Right ventricle myocardium inferior (tissue), 1 donor: ENCODE data around the gene TREM1. TPM values are rescaled to one million over a fixed set of nuclear protein-coding genes. Genes with fewer than 3 reads are reported as not detected.

Experiments used
- ATAC-seq: fragments of 200-7000 bp; cut with Tn5 transposase; one replicate; pipeline ENCODE4 v1.9.1; 2020; ENCODE audit warnings: mild to moderate bottlenecking, moderate library complexity
- DNase-seq: peaks from one replicate; pipeline ENCODE4 v3.0.0; 2021; ENCODE audit errors: missing footprints
- intact Hi-C: fragments of 100-400 bp; cut with DNase I; formaldehyde crosslinking; loops from one replicate; pipeline ENCODE4 v1.11.0; 2022
- long read RNA-seq: library from polyadenylated mRNA; unstranded; transcript quantifications from one replicate; pipeline ENCODE4 v2.0.0, GENCODE V29; 2021
- total RNA-seq: library from RNA; stranded (reverse); fragmentation: NEBNext Ultra II Directional; extraction: Animal tissue kit (Norgen Biotek cat#: 25700); gene quantifications from one replicate; pipeline ENCODE4 v1.2.1, GENCODE V29; 2021
- donor health status: DM: no; HTN: yes; CAD: no; lungs with severe emphysema.

Gene TREM1
- 1.2 TPM for total RNA-seq
- long read RNA-seq, result 0 reads

DNA sequence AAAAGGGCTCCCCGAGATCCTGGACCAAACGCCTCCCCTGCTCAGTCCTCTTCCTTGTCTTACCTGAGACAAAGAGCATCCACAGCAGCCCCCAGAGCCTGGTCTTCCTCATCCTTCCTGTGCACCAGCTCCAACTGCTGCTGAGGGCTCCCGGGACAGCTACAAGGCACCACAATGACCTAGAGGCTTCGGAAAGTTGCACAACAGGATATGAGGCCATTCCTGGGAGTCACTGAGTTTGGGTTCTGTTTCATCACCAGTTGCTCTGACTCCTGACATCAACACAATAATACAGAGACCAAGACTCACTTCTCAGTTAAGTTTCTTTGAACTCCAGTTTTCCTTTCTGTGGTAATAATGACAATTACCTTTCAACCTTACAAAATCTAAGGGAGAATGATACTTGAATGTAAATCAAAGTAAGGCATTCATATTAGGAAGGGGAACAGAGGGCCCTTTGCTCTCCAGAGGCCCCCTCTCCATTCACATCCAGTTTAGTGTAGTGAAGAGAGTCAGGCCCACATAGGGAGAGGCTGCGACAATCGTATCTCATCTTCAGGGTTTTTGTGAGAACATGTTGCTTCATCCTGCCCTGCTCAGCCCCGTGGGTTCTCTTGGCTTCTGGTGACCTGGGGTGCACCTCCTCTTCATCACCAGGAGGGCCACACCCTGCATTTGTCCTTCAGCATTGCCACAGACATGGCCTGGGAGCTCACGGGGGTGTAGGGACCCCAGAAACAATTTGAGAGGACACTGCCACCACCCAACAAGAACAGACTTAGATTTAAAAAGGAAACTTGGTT lies at the start of gene TREM1:
TSS of gene TREM1 (minus strand) at position 139 of the 803 bp plus-strand sequence. CDS start at position 112, 27 bp downstream.
- ATAC-seq (peak; percentile 82), DNase-seq (peak; percentile 81)
- intact Hi-C loops, result no loop called here

DNA sequence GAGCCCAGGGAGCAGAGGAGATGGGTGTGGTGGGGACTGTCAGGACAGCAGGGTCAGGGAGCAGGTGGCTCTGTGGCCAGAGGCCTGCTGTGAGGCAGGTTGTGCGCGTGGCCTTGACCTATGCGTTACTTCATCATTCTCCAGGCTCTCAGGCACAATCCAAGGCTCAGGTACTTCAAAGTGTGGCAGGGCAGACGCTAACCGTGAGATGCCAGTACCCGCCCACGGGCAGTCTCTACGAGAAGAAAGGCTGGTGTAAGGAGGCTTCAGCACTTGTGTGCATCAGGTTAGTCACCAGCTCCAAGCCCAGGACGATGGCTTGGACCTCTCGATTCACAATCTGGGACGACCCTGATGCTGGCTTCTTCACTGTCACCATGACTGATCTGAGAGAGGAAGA lies 49.5 kb upstream of the TREM1 start:
- no peak for DNase-seq
- ATAC-seq, result no peak
- intact Hi-C loops, result no loop called here

DNA sequence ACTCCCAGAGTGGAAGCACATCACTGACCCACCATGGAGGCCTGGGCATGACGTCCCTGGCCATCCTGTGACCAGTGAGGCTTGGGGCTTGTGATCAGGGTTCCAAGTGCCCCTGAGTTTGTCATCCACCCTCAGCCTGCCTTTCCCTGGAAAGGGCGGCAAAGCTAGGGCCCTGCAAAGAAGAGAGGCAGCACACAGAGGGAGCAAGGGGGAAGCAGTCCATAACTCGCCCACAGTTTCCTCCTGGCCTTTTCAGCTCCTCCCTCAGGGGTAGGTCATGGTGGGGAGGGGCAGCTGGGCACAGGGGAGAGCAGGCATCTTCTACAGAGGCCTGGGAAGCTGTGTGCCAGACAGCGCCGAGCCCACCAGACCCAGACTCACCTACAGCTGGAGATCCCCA lies 48.8 kb upstream of the TREM1 start, which contains the start of gene NCR2:
TSS of gene NCR2 (plus strand) at position 313 of the 400 bp plus-strand sequence. CDS start 269 bp downstream, outside the sequence.
- ATAC-seq (no peak), DNase-seq (no peak)
- intact Hi-C loops, result no loop called here

DNA sequence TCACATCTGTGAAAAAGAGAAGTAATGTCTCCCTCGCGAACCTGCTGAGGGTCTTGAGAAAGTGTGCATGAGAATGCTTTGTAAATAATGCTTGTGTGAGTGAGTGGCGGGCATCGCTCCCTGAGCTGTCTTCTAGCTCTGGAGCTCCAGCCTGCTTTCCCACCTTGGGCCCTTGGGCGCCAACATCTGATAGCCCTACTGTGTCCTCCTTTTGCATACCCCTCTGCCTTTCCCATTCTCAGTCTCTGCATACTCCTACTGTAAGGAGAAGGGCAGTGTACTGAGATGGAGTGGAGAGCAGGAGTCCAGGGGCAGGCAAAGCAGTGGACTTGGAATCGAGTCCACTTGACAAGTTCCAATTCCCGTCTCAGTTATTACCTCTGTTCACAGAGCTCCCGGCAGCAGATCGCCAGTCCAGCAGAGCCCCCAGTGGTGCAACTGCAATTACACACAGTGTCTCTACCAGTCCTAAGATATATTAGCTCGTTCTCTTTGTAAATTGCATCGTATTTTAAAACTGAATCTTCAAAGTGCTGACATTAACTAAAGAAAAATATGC lies 48.1 kb upstream of the TREM1 start:
- intact Hi-C loops, result no loop called here
- ATAC-seq (no peak), DNase-seq (no peak)

DNA sequence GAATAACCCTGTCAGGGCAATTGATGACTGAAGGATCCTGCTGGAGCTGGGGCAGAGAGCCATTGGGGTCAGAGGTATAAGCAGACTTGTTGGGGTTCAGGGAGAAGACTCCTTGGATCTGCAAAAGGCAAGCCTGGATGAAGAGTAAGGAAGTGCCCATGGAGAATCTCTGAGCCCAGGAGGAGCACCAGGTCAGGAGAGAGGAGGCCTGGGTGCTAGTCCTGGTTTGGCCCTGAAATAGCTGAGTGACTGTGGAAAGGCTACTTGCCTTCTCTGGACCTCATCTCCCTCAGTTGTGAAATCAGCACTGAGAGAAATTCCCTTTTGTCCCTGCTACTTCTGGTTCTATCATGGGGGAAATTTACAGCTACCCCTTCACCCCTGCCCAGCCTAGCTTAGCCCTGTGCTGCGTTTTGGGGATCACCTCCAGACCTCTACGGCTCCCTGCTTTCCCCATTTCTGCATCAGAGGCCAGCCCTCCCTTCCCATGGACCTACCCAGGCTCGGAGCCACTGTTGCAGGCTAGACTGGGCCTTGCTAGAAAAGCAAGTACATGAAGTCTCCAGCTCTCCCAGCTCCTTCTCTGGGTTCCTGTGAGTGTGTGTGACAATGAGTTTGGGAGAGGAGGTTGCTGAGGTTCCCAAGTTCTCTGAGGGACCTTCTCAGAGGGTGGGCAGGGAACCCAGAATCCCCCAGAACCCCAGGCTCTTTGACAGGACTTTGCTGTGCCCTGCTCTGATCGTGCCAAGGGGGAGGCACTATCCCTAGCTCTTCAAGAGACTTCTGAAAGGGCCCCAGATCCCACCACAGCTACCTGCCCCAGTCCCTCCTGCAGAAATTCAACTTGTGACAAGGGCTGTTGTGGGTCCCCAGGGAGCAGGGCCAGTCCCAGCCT lies 46.6 kb upstream of the TREM1 start:
- intact Hi-C loops, result no loop called here
- ATAC-seq (no peak), DNase-seq (no peak)

DNA sequence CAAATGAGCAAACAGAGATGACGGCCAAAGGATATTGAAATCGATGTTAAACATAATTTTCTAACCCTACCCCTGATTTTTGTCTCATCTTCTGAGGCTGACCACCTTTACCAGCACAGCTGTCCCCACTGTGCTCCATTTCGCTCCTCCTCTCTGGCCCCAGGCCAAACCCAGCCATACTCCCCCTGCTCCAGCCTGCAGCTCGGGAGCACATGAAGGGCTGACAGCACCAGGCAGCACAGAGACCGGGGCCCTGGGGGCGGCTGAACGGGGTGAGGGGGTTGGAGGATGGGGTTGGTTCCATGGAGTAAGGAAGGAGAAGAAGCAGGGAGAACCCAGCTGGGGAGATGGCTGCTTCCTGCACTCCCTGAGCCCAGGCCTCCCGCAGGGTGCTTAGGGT lies 45.8 kb upstream of the TREM1 start:
- ATAC-seq (no peak), DNase-seq (no peak)
- intact Hi-C loops, result no loop called here

DNA sequence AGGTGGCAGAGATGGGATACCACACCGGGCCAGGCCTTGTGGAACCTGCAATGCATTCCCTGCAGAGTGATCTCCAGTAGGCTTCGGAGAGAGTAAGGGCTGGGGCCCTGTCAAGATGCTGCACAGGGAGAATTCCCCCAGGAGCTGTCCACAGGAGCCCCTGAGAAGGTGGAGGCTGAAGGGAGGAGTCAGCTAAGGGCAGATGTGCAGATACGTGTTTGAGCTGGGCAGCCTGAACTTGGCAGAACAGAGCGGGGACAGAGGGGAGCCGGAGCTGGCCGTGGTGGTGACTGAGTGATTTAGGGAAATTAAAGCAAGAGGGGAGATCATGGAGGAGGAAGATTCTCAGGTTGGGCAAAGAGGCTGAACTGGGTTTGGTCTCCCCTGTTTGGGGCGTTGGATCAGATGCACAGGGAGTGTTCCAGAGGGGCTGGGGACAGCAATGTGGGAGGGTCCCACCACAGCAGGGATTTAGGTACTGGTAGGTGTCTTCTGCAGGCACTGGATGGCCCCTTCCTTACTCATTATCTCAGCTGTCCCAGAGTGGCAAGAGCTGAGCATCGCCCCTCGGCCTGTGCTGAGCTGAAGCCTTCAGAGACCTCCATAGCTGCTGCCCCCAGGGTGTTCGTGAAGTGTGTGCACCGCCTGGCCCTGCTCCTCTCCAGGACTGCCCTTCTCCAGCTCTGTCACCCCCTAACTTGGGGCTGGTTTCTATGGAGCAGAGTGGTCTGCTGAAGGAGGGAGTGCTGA lies 45.1 kb upstream of the TREM1 start:
- no peak for DNase-seq
- intact Hi-C loops, result no loop called here
- ATAC-seq, result no peak

DNA sequence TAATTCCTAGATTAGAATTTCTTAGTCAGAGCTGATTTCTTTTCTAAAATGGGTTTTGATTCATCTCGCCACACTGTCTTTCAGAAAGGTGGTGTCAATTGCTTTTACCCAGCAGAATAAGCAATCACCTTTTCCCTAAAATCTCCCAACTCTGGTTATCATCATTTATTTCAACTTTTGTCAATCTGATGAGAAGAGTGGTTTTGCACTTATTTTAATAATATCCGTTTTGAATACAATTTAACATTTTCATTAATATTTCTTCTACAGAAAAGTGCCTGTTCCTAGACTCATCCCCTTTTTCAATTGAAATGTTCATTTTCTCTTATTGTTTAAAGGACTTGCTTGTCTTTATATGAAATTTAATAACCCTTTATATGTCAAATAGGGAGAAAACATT lies 40.7 kb upstream of the TREM1 start:
- no peak for ATAC-seq
- no peak for DNase-seq
- intact Hi-C loops, result no loop called here

DNA sequence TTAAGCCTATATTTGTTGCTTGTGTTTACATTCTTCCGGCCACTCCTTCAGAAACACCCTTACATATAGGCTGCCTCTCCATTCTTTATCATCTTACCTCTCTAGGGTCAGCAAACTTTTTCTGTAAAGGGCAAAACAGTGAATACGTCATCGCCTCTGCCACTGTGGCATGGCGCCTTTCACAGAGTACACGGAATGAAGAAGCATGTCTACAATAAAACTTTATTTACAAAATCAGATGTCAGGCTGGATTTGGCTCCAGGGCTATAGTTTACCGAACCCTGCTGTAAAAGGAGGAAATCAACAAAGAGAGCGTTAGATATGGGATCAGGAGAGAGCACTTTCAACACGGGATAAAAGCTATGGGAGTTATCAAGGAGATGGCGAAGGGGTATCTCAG lies 39.6 kb upstream of the TREM1 start:
- intact Hi-C loops, result no loop called here
- ATAC-seq (no peak), DNase-seq (no peak)

DNA sequence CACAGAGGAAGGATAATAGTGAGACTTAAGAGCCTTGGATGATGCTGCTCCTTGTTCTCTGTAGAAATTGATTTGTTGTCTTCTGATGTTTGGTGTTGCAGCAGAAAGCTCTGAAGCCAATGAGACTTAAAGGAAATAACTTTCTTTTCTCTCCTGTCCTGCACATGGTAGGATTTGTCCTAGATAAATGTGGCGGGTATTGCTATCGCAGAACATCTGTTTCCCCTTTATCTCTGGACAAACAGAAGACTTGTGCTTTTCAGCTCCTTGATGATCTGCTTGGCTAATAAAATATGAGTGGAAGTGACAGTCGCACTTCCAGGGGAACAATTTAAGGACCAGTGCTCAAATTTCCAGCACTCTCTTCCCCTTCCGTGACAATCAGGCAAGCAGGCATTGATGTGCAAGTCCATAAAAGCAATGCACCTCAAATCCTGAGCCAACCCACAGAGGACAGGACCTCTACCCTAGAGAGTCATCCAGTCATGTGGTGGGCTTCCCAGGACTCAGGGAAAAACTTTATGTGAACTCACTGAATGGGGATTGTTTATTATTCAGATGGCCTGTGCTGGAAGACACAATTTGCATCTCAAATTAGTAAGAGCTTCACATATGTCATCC lies 39.1 kb upstream of the TREM1 start:
- DNase-seq (no peak), ATAC-seq (no peak)
- intact Hi-C loops, result no loop called here

DNA sequence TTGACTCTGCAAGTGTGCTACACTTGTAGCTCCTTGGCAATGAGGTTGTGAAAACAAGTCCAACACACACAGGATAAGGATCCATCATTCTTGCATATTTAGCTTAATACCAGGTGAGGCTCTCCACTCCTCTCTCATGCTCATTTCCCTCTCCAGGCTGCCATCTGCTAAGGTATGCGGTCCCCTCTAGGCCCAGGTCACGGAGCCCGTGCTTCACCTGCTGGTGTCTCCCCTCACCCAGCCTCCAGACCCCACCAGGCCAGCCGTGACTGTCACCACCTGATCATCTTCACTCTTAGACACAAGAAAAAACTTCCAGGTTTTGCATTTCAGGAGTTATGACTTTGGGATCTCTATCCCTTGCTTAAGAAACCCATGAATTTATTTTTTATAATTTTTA lies 34.7 kb upstream of the TREM1 start:
- intact Hi-C loops, result no loop called here

DNA sequence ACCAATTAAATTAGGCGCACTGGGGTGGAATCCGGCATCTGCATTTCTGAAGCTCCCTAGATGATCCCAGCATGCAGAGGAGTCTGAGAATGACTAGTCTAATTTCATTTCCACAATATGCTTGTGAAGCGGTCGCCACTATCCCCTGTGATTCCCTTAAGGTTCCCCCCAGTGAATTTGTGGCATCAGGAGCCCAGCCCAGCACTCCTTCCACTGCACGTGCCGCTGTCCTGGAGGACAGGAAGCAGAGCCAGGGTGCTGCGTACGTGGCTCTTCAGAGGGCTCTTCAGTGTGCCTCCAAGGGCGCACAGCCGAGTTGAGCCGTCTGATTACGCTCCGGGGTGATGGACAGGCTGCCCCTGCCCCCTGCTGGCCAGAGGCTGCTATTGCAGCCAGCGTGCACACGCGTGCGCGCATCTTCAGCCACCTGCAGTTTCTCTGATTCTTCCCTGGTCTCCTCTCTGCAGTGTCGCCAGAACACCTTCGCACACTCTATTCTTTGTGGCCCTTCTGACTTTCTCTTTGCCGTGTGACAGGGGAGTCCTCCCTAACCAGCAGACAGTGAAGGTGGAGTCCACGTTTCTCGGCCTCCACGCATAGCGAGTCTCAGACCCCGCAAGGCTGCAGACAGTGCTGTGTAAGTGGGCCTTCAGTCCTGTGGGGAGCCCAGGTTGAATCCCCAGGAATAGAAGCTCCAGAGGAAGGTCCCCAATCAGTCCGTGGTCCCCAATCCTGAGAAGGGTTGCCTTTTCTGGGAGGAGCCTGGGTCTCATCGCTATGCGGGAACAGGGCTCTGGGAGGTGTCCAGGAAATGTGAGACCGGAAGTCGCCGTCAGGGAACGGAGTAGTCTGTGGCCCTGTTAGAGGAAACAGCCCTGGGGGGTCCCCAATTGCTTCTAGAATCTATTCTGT lies 32.4 kb upstream of the TREM1 start:
- DNase-seq (peak; percentile 95), ATAC-seq (peak; percentile 95)
- intact Hi-C loops, result loop anchor here (5.0 to 10.0 kb wide), 2 partner anchors 127 to 224 kb away; no protein-coding TSS in a partner anchor

More for the DNA sequence above, 34.7 kb upstream of the TREM1 start:
- DNase-seq (no peak), ATAC-seq (no peak)

DNA sequence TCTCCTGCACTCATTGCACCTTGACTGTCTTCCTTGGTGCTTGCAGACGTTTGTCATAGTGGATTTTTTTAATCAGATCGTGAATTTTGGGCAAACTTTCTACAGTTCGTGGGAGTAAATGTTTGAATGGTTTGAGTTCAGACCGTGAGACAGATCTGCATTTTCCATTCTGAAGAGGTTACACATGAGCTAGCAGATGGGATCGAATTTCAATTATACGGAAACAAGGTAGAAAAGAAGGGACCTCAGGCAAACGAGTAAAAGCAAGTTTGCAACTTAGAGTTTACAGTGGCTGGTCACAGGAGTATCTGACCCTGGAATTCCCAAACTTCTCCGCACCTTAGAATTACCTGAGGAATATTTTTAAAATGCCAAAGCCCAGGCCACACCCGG lies 31.8 kb upstream of the TREM1 start:
- DNase-seq (no peak), ATAC-seq (no peak)
- intact Hi-C loops, result loop anchor here (5.0 to 10.0 kb wide), 2 partner anchors 126 to 223 kb away; no protein-coding TSS in a partner anchor

DNA sequence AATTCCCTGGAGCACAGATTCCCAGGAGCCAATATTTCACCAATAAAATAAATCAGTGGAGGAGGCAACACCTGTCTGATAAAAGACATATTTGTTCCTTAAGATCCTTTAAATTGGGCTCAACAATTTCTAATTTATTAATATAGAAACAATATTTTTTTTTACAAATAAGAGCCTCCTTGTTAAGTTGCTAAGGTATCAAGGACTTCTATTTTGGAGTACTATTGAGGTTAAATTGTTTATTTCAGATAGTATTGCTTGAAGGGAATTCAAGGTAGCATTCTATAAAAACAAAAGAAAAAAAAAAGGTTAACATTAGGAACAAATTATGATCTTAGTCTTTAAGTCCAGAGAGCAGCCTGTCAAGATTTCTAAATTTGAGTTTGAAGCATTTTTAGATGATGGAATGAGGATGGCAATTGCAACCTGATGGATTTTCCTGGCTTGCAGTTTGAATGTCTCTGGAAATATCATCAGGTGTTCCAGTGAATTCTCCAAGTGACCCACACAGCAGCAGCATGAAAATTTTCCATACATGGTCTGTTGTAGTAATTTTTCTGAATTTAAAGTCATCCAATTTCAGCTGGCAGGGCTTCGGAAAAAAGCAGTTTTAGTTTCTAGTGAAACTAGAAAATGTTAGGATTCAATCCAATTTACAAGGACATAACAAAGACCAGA lies 29.6 kb upstream of the TREM1 start:
- DNase-seq (no peak), ATAC-seq (no peak)
- intact Hi-C loops, result loop anchor here (5.0 to 10.0 kb wide), 2 partner anchors 124 to 221 kb away; no protein-coding TSS in a partner anchor

DNA sequence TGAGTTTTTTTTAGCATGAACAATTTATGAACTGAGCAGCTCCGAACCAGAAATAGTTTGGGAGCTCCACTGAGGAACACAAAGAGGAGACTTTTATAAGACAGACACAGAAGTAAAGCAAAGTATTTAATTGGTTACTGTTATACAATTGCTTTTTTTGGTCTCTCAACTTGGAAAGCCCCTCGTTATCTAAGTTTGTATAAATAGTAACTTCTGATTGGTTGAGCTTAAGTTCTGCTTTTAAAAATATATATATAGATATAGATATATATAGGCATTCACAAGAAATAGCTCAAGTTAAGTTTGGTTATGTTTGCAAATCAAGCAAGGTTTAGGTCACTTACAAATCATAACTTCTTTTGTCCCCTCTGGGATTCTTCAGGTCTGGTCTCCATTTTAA lies 28.7 kb upstream of the TREM1 start:
- no peak for ATAC-seq
- intact Hi-C loops, result loop anchor here (5.0 to 10.0 kb wide), 2 partner anchors 123 to 220 kb away; no protein-coding TSS in a partner anchor
- no peak for DNase-seq

DNA sequence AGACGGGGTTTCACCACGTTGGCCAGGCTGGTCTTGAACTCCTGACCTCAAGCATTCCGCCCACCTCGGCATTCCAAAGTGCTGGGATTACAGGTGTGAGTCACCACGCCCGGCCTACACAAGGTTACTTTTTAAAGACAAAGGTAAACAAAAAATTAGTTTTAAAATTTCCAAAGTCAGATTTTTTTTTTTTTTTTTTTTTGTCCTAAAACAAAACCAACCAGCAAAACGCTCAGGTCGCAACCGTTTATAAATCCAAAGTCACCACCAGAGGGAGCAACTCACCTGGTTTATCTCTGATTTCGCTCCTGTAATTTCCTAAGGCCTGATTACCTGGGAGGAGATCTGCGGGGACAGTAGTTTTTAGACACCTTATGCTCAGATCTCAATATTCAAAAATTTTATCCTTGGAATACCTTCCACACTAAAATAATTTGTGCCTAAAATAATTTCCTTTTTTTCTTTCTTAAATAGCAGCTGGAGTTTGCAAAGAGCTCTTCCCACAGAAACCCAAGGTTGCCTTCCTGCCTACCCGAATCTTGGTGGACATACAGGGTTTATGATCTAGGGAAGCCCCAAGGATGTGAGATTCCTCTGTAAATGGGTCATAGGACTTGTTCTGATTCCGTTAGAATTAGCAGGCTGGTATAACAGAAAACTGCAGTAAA lies 19.8 kb upstream of the TREM1 start:
- intact Hi-C loops, result no loop called here
- no peak for ATAC-seq
- DNase-seq, result no peak
